NCI-H2029 (cell line): ENCODE results near the gene ARID5B.

Experiments
- DNase-seq: peaks from one replicate; lab custom pipeline; 2025; lab: John Stamatoyannopoulos, UW

The ARID5B gene

DNA sequence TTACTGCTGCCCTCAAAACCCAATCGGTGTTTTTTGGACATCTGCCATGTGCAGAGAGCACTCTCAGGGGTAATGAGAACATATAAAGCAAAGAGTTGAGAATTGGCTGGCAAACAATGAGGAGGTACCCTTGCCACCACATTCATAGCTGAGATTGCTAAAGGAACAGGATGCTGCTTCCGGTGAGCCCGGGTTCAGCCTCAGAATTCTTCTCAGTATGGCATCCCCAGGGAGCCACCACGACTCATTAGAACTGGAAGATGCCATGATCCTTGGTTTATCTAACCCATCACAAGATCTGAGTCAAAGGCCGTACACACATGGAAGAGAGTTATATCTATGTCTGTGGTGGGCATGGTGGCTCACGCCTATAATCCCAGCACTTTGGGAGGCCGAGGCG is 174.4 kb downstream of the ARID5B start:
- peak; percentile 23 for DNase-seq

DNA sequence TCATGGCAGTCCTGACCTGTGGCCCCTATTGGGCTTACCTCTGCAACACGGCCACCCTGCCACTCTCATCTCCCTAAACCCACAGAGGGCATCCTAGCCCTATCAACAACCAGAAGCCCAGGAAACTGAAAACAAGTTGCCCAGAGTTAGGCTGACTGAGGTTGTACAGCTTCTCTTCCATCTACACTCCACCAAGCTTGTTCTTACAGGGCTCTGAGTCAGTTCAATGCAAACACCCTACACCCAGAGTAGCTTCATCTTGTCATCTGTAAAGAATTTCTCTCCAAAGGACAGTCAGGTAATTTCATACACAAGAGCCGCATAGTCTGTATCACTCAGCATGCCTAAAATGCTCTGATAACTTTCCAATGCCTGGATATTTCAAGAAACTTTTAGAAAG is 175.4 kb downstream of the ARID5B start:
- no peak for DNase-seq

DNA sequence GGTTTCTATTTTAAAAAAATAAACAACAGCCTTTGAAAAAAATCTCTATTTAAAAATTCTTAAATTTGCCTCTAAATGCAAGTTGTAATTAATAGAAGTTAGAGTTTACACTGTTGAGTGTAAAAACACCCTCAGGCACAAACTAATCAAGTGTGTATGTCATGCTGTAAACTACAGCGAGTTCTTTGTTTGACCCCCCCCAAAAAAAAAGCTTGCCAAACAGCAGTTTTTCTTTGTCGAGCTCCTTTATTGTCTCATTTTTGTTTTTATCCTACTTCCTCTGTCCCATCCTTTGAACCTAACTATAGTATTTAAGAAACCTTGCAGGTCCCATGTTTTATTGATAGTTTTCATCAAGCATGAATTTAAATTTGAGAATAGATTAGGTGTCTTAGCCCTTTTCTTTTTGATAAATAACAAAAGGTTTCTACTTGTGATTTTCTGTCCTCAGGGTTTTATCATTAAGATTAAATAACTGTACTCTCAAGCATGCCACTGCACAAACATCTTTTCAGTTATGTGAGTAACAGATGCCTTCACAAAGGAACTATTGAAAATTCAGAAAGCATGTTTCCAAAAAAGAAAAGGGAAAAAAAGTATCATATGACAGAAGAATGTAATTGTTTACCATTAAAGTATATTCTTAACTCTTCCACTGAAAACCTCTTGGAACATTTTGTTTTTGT is 176.0 kb downstream of the ARID5B start:
- no peak for DNase-seq

DNA sequence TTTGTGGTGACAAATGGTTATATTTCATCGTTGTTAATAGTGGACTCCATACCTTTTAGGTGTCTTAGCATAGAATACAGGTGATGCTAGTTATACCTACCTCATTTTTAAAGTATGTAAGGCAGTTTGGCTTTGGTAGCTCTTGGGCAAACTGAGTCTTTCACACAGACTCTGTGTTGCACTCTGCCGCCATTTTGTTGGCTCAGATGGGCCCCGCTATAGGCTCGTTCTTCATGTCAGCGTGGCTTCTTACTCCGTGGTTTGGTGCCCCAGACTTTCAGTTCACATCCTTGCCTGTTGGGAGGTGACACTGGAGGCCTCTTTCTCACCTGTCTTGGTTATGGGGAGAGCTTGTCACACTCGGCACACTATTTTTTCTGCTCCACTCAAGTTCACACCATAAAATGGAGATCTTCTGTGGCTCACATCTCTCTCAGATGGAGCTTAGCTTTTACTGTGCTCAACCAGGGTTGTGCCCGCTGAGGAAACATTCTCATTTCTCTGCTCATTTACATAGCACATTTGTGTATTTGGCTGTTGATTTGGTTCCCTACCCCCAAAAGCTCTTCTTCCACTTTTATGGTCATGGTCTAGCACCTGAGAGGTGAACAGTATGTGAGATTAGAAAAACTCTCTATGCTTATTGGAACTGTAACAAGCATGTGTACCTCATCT is 178.5 kb downstream of the ARID5B start:
- no peak for DNase-seq

DNA sequence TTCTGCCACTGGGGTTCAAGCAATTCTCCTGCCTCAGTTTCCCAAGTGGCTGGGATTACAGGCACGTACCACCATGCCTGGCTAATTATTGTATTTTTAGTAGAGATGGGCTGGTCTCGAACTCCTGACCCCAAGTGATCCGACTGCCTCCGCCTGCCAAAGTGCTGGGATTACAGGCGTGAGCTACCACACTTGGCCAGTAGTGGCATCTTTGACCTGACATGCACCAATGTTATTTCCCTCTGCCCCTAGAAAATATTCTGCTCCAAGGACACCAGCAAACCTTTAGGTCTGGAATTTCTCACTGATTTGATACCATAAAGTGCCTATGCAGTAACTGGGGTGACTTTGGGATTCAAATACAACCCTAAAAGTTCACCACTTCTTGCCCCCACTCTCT is 179.4 kb downstream of the ARID5B start:
- no peak for DNase-seq

DNA sequence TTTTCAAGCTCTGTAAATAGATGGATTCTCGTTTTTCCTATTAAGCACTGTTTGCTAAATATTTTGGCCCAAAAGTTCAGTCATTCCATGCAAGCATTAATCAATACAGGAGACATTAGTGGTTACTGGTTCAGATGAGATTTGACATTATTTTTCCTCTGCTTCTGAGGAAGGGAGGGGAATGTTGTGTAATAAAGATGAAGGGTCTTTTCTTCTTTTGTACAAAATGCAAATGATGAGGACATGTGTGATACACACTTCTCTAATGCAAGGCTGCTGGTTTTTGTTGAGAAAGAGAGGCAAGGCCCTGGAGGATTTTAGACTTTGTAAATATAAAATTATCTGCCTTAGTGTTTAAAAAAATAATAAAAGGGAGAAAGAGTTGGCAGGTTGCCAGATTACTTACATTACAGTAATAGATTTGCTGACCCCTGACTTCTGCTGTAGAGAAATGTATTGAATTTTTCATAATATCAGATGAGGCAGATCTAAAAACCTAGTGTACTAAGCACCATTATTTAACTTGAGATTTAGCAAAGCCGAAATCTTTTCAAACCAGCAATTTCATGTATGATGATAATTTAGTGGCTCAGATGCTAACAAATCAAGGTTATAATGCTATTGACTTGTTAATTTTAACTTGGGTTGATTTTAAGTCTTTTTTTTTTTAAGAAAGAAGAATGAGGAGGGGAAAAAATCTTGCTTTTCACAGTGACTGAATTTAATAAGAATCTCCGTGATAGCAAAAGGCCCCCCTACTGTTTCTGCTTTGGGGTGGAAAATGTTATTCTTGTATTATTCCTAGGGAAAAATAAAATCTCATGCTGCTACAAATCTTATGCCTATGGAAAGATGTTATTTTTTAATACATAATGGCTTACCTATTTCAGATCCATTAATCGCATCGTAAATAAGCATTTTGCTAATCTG is 180.1 kb downstream of the ARID5B start:
- DNase-seq = no peak

DNA sequence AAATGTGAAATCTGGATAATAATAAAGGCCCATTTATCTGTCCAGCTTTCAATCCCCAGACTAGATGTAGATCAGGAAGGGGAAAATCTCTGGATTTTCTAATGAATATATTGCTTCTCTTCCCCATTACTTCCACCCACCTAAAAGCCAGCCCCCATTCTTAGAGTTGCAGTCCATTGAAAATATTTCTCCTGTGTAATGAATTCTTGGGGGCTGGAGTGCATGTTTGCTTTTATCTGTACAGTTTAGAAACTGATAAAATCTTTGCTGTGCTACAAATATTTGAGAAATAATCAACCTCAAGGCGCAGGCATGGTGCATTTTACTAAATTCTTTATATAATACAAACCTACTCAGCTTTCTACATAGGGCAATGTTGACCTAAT is 180.8 kb downstream of the ARID5B start:
- DNase-seq = no peak

DNA sequence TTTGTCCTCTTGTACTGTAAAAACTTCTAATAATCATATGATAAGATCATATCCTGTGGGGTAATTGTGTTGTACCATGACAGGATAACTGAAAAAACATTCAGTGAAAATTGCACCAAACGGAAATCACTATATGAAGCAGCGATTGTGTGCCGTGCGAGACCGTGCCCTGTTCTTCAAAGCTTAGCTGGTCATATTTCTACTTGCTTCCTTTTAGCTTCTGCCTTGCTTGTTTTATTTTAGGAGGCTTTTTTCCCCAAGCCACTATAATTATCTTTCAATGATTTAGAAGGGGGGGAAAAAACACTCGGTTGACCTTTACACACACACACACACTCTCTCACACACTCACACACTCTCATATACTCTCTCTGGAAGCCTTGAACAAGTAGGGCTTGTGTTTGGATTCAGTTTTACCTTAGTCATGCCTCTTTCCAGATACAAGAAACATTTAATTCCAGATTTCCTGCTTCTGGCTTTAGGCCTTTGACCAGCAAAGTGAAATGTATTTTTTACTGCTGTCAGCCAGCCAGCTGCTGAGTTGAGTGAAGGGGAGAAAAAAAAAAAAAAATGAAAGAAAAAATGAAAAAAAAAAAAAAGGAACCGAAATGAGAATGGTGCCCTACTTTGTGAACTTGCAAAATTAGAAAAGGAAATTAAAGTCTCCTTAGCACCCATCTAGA is 181.4 kb downstream of the ARID5B start:
- no peak for DNase-seq

DNA sequence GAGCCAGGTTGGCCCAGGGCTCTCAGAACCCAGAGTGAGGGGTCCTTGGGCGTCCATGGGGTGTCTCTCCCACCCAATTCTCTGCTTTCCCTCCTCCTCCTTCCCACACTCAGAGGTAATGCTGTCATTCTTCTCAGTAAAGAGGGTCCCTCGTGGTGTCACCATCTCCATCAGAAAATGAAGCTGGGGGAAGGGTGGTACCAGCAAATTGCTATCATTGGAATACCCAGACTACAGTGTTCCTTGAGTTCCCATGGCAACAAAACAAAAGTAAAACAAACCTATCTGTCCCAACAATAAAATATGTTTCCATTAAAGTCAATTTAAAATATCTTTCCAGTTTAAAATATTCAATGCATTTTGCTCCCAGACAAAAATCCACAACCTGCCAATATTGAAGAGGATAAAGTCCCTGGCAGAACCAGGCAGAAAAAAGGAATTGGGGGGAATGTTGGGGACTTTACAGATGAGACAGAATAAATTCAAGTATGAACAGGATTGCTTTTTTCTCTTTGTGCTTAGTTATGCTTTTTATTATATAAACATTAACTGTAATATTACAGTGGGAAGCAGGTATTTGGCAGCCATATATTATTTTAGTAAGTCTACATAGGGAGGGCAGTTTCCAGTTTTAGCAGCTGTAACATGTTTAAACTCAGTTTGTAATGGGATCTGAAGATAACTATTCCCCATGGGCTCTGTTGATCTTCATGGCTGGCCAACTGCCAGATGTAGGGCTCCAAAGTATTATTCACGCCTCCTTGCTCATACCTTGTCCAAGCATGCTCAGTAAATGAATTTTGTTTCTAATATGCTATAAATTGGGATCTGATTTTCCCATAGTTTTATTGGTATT is 182.1 kb downstream of the ARID5B start:
- peak; percentile 1 for DNase-seq

DNA sequence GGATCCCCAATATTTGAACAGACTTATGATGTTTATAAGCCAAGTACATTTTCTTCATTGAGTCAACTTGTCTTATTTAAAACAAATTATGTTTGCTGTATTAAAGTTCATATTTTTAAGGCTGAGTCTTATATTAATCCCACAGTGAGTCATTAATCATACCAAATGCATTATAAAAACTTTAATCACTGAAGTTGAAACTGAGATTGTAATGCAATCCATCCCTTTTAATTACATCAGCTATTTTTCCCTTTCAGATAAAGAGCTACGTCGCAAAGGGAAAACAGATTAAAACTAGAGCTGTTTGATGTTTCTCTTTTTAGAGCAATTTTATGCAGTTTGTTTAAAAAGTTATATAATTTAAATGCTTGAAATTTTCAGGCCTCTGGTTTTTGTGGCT is 183.0 kb downstream of the ARID5B start:
- no peak for DNase-seq

DNA sequence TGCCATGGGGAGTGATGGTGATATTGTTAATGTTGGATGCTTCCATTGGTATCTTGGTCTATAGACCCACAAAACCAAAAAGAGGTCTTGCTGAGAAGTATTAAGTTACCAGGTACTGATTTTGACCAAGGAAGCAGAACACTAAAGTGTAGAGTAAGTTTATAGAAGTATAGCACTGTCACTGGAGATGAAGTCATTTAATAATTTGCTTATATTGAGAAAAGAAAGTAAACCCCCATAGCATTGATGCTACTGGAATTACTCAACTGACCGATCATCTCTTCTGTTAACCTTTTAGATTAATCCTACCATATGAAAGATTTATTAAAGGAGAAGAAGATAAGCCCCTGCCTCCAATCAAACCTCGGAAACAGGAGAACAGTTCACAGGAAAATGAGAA is 183.9 kb downstream of the ARID5B start:
- no peak for DNase-seq

DNA sequence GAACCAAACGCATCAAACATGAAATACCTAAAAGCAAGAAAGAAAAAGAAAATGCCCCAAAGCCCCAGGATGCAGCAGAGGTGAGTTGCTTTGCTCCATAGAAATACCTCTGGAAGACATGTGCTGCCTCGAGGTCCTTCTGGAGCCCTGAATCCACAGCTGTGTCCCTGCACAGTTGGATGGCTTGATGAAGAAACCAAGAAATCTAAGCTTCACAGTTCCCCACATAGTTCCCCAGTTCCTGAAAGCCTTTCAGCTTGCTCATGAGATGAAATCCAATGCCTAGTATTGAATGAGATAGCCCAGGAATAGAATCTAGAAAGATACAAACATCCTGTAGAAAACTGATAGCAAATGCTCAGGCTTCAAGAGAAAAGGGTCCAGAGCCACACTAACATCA is 184.3 kb downstream of the ARID5B start:
- no peak for DNase-seq

DNA sequence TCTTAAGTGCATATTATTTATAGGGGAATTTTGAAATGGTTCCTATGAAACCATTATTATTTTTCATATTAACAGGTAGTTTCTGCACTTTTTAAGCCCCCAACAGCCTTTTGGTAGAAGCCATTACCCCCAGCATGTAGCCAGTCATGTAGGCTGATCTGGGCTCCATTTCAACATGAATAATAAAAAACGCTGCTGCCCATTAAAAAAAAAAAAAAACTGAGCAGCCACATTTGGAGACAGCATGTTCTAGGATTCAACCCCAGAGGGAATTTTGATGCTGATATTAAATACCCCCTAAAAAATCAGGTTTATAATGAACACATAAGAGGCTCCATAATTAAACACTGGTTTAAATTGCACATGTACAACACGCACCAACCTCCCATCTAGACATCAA is 185.8 kb downstream of the ARID5B start:
- no peak for DNase-seq

DNA sequence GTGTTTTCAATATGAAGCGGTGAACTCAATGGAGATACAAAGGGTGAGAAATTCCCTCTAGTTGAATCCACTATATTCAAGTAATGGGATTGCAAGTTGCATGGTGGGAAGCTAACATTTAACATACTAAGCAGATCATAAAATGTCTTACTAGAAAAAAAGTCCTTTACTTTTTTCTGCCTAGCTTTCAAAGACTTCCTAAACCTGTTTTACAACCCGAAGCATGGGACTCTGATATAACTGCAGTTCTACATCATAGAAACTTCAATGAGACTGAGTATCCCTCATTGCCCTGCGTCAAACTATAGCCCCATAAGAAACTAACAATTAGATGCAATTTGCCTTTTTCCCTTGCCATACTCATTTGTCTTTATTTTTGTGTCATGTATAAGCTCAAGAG is 187.3 kb downstream of the ARID5B start:
- no peak for DNase-seq

DNA sequence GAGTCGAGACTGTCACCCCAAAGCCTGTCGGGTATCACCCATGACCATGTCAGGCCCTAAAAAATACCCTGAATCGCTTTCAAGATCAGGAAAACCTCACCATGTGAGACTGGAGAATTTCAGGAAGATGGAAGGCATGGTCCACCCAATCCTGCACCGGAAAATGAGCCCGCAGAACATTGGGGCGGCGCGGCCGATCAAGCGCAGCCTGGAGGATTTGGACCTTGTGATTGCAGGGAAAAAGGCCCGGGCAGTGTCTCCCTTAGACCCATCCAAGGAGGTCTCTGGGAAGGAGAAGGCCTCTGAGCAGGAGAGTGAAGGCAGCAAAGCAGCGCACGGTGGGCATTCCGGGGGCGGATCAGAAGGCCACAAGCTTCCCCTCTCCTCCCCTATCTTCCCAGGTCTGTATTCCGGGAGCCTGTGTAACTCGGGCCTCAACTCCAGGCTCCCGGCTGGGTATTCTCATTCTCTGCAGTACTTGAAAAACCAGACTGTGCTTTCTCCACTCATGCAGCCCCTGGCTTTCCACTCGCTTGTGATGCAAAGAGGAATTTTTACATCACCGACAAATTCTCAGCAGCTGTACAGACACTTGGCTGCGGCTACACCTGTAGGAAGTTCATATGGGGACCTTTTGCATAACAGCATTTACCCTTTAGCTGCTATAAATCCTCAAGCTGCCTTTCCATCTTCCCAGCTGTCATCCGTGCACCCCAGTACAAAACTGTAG is 191.0 kb downstream of the ARID5B start:
- no peak for DNase-seq

DNA sequence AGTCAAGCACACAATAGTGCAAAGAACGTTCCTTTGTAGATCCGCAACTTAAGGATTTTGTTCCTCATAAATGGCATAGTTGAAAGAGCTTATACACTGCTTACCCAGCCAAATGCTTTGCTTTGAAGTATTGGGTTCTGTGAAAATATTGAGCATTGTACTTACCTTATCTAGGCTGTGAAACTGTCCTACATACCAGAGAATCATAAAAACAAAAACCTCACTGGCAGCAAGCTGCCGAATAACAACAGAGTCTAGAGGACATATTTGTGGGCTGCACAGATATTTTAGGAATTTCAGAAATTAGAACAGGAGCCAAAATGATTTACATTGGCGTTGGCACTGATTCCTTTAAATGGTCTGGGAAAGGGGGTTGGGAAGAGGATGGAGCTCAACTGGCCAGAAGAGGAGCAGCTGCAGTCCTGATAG is 192.4 kb downstream of the ARID5B start:
- no peak for DNase-seq

DNA sequence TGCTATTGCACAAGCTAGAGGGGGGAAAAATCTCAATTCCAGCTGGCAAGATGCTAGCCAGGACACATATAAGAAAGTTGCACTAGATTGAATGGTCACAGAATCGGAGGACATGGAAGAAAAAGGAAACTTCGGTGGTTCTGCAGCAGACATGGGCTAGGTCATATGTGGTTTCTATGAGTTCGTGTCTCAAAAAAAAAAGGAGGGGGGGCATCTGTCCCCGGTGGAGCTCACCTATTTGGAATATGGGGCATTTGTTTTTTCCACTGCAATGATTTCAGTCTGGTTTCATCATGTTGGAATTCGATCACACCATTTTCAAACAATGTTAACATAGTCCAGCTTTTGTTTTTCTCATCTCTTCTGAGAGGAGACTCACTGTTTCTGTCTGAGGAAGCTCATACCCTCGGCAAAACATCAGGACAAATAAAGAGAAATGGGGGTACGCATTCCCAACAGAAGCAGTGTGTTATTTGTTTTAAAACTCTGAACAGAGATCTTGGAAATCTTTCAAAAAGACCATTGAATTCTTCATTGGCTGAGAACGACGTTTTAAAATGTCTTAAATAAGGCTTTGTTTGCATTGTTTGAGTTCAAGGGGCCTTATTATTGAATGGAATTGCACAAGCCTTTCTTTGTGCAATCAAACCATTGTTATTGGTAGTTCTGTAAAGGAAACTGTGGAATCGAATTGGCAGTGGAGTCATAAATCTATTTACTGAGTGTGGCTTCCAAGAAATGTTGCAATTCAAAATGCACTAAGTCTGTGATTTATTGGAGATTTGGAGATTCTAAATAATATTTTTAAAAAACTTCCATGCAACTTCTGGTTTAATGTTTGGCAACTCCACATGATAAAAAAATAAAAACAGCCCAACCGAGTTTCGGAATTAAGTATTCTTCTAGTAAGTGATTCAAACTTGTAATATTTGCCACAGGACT is 194.0 kb downstream of the ARID5B start:
- DNase-seq = peak; percentile 1

DNA sequence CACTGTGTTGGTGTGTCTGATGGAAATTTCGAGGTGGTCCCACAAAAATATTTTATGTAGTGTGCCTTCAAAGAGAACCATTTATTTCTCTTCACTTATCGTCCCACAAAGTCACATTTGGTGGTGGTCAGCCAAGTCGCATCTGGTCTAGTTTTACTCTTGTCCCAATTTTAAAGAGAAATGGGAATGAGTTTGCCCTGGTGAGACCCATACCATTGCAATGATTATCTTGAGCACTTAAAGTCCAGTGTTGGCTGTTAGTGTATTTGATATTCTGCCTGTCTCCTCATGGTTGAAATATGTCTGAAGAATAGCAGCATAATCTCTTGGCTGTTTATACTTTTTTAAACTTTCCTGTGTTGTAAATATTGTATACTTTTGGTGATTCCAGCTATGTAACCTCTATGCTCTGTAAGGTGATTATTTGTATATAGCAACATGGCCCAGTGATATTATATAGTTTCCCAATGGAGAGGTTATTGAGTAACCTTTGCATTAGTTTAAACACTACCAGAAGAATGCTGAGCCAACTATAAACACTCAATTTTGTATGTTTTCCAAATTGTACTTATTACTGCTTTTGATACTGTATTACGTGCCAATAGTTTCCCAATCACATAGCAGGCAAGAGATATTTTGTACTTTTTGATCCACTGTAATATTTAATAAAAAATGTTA is 194.9 kb downstream of the ARID5B start:
- DNase-seq = no peak
